GM12875 (cell line): ENCODE results near the gene SSC5D.

Source experiments
- H3K4me3 ChIP-seq: one replicate; pipeline ENCODE4 v1.5.1; 2011; ENCODE audit warnings: low read depth, low read length, control low read depth
- TF ChIP-seq, protein P1 (sequence below): IDR thresholded peaks from 2 replicates; pipeline ENCODE4 v1.5.1; 2011; ENCODE audit warnings: low read depth, mild to moderate bottlenecking, control low read depth, inconsistent platforms, low read length, moderate library complexity, borderline replicate concordance; ENCODE audit not compliant: insufficient read depth

Gene SSC5D

DNA sequence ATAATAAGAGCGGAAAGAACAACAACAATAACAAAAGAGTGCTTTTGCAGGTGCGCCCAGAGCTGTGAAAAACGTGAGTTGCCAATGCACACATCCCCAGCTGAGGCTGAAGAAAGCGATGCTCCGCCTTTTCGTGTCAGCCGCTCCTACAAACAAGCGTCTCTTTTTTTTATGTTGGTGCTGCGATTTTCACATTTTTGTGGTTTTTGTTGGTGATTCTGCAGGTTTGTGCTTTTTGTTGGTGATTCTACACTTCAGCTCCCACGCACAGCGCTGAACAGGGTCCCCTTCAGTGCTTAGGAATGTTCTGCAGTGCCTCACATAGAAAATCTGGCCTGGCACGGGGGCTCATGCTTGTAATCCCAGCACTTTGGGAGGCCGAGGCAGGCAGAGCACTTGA lies 64.4 kb downstream of the SSC5D start:
- no peak overlapping the region for H3K4me3 ChIP-seq
- TF ChIP-seq, protein P1, sequence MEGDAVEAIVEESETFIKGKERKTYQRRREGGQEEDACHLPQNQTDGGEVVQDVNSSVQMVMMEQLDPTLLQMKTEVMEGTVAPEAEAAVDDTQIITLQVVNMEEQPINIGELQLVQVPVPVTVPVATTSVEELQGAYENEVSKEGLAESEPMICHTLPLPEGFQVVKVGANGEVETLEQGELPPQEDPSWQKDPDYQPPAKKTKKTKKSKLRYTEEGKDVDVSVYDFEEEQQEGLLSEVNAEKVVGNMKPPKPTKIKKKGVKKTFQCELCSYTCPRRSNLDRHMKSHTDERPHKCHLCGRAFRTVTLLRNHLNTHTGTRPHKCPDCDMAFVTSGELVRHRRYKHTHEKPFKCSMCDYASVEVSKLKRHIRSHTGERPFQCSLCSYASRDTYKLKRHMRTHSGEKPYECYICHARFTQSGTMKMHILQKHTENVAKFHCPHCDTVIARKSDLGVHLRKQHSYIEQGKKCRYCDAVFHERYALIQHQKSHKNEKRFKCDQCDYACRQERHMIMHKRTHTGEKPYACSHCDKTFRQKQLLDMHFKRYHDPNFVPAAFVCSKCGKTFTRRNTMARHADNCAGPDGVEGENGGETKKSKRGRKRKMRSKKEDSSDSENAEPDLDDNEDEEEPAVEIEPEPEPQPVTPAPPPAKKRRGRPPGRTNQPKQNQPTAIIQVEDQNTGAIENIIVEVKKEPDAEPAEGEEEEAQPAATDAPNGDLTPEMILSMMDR, result no peak

DNA sequence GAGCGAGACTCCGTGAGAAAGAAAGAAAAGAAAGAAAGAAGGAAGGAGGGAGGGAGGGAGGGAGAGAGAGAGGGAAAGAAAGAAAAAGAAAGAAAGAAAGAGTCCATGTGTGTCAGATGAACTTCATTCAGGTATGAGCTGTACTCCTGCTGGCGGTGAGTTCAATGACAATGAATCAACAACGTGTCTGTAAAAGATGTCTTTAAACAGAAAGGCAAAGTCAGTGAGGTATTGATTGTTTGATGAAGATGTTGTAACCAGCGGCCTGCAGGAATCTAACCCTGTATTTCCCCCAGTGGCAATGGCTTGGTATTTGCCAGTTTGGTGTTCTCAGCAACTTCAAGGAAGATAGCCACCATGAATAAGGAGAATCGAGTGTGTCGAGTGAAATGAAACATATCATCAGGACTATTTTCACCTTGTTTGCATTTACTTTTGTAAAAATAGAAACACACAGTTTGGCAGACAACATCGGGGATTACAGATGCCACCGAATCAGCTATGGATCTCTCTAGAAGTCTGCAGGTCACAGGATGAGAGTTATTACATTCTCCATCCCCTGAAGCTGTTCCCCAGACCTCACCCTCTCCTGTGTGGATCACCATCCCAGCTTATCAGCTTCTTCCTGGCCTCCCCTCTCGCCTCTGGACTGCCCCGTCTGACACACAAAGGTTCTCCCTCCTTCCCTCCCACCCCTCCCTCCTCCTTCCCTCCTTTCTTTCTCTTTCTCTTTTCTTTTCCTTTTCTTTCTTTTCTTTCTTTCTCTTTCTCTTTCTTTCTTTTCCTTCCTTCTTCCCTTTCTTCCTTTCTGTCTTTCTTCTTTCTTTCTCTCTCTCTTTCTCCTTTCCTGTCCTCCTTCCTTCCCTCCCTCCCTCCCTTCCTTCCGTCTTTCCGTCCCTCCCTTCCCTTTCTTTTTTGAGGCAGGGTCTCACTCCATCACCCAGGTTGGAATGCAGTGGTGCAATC lies 65.3 kb downstream of the SSC5D start:
- TF ChIP-seq, protein P1, result no peak
- no peak overlapping the region for H3K4me3 ChIP-seq

DNA sequence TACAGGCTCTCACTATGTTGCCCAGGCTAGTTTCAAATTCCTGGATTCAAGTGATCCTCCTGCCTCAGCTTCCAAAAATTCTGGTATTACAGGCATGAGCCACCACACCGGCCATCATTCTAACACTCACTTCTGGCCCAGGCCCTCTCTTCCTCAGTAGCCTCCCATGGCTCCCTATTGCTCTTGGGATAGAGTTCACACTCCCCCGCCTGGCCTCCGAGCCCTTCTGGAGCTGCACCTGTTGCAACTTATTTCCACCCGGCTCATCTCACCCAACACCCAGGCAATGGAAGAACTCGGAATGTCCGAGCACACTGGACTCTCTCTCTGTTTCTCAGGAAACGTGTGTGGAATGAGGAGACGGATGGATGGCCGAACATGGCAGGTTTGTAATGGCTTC lies 66.1 kb downstream of the SSC5D start:
- no peak overlapping the region for H3K4me3 ChIP-seq
- TF ChIP-seq, protein P1, result no peak

DNA sequence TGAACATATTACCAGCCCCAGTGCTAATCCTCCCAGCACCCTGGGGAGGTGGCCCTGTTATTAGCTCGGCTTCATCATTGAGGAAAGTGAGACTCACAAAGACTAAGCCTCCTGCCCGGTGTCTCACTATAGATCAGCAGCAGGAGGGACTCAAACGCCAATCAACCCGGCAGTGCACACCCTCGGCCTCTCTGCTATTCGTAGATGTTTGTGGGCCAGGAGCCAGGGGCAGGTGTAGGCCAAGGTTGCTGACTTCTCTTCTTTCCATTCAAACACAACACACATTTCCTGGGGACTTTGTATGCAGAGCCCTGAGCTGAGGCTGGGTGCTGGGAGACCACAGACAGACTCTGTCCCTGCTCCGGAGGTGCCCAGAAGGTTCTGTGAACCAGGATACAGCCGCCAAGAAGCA lies 66.5 kb downstream of the SSC5D start:
- TF ChIP-seq, protein P1, result no peak
- no peak overlapping the region for H3K4me3 ChIP-seq

DNA sequence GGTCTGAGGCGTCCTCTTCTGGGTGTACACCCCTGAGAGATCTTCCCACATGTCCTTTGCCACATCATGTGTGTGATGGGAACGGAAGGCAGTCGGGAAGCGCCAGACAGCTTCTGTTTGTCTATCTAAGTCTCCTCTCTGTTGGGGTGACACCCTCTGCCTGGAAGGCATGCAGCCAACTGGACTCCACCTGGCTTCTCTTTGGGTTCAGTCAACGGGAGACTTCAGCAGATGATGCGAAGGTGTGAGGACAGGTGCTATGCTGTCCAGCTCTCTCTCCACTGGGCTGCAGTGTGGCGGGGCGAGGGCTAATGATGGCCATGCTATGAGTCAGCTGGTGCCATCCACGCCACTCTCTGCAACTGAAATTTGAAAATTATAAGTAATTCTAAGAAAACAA lies 71.4 kb downstream of the SSC5D start:
- H3K4me3 ChIP-seq, result no peak overlapping the region
- TF ChIP-seq, protein P1, result no peak

DNA sequence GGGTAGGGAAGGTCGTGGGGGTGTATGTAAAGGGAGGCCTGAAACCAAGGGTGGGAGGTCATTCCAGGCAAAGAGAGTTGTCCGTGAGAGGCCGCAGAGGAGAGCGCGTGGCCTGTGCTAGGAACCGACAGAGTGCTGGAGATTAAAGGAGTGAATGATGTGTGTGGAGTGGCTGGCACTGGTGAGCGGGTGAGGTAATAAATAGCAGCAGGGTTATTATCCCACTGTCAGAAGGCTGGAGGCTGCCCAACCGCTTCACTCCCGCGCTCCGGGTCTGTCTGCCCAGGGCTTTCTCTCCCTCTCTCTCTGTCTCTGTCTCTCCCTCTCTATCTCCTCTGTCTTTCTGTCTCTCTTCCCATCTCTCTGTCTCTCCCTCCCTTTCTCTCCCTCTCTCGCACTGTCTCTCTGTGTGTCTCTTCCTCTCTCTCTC lies 75.0 kb downstream of the SSC5D start:
- no peak overlapping the region for H3K4me3 ChIP-seq
- TF ChIP-seq, protein P1, result no peak

DNA sequence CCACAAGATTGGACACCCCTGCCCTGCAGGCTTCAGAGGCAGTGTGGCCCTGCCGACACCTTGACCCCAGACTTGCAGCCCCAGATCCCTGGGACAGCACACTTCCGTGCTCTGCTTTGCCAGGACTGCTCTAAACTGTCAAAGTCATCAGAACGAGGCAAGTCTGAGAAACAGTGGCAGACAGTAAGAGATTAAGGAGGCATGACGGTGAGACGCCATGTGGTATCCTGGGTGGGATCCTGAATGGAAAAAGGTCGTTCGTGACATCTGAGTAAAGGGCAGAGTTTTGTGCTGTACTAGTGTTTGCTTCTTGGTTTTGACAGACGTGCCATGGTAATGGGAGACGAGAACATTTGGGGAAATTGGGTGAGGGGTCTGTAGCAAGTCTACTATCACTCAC lies 78.6 kb downstream of the SSC5D start:
- no peak overlapping the region for H3K4me3 ChIP-seq
- TF ChIP-seq, protein P1, result no peak
